HG03520 (cell line): Measurements from ENCODE around the gene ATP8A2.

Experiments
- ATAC-seq: cut with Tn5 transposase; IDR thresholded peaks from one replicate; pipeline ENCODE4 v1.9.1; 2021; ENCODE audit warnings: mild to moderate bottlenecking, moderate library complexity; ENCODE audit not compliant: unreplicated experiment

ATP8A2 gene

DNA sequence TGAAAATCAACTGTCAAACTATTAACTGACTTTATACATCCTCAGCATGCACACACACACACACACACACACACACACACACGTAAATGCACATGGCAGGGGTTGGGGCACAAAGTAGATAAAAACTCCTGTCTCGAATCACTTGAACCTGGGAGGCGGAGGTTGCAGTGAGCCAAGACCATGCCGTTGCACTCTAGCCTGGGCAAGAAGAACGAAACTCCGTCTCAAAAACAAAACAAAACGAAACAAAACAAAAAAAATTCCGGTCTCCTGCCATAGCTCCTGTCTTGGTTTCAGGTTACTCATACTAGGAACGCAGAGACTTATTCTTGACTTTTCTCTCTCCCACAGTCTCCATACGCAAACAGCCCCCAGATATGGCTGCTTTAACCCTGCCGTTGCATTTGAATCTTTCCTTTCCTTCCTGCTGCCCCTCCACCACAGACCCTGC, 531.1 kb downstream of the ATP8A2 start:
- peak; percentile 62 for ATAC-seq

DNA sequence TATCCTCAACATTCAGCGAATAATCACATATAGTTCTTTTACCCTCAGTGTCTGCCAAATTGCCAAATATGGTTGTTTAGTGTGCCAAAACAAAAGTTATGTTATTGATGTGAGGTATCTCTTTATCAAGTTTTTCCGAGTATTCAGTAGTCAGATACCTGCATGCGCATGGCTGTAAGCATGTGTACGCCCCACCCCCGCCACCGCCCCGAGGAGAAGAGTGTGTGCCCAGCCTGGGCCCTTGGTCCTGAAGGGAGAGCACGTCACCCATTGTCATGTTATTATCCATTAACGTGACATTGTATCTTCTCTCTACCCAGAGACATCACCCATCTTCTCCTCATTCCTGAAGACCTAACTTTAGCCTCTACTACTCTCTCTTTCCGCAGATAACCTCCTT, 533.1 kb downstream of the ATP8A2 start:
- ATAC-seq, result no peak

DNA sequence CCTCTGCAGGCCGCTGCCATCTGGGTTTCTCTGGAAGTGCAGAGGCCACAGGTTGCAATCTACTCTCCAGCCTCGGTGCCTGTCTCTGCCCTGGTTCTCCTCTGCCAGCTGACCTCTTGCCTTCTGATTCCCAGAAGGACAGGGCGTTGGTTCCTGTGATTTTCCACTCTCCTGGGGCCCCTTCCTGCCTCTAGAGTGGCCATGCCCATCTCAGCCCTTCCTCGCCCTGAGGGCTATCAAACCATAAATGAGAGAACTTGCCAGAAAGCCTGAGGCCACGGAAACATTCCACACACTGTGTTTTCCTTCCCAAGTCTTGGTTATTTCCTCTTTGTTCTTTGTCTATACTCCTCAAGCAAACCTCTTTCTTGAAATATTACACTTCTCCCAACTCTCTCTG, 533.8 kb downstream of the ATP8A2 start:
- ATAC-seq, result no peak

DNA sequence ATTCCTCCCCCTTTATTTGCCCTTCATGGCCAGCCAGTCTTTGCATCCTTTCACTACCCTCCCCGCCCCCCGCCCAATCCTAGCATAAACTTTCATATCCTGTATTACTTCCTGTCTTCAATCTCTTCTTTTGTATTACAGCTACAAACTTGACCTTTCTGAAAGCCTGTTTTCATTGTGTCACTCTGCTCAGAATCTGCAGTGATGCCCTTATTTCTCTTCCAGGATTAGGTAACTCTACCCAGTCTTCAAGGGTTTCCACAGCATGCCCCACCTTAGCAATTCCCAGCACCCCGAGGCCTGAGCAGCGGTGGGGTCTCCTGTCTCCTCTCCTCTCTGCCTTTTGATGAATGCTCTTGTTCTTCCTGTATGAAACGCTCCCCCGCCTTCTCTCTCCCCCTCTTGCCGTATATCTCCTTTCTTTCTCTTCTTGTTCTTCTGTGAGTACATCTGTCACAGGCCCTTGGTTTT, 534.5 kb downstream of the ATP8A2 start:
- no peak for ATAC-seq

GRCh38 chr13:25908366-25908765, 536.6 kb downstream of the ATP8A2 start:
- no peak for ATAC-seq

- ATAC-seq, result no peak
Observed at GRCh38 chr13:25910243-25910642, 538.5 kb downstream of the ATP8A2 start.

DNA sequence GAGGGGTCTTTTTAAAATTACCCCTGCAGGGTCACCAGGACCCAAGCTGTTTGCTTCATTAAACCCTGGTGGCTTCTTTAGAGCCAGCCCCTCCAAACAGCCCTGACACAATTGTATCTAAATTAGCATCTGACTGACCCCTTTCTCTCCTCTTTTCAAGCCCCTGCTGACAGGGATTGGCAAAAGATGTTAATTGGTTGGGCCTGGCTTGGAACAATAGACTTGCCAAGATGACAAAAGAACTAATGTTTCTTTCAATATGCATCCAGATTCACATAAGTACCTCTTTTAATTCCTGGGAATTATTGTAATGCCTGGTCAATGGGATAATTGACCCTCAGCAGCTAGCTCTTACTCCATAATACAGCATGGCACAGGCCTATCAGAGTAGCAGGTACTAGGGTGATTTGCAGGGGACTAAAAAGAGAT, 539.2 kb downstream of the ATP8A2 start:
- ATAC-seq, result no peak

- no peak for ATAC-seq
Observed at GRCh38 chr13:25912961-25913360, 541.2 kb downstream of the ATP8A2 start.

GRCh38 chr13:25915840-25916518, 544.2 kb downstream of the ATP8A2 start:
- no peak for ATAC-seq

GRCh38 chr13:25920277-25920676, 548.5 kb downstream of the ATP8A2 start:
- ATAC-seq, result no peak

- no peak for ATAC-seq
Observed at GRCh38 chr13:25920931-25921330, 549.2 kb downstream of the ATP8A2 start.

DNA sequence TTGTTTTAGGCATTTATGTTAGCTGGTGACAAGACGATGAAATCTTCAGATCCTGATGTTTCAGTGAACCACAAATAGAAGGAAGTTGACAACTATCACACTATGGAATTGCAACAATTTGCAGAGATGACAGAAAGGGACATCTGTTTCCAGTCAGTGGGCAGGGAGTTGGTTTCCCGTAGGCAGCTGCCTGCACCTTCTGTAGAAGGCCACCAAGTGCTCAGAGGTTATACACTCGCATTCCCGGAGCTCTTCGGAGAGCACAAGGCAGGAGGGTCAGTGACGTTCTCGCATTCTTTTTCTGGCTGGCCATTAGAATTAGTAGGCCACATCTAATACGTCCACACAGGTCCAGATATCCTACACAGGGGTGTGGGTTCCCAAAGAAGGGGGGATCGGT, 550.6 kb downstream of the ATP8A2 start:
- ATAC-seq, result no peak

GRCh38 chr13:25923217-25924085, 551.7 kb downstream of the ATP8A2 start:
- no peak for ATAC-seq

GRCh38 chr13:25927363-25927762, 555.6 kb downstream of the ATP8A2 start:
- ATAC-seq, result no peak

GRCh38 chr13:25927932-25928331, 556.2 kb downstream of the ATP8A2 start:
- ATAC-seq, result no peak

- ATAC-seq, result no peak
Observed at GRCh38 chr13:25928941-25929505, 557.2 kb downstream of the ATP8A2 start.

- no peak for ATAC-seq
Observed at GRCh38 chr13:25929816-25930215, 558.0 kb downstream of the ATP8A2 start.

DNA sequence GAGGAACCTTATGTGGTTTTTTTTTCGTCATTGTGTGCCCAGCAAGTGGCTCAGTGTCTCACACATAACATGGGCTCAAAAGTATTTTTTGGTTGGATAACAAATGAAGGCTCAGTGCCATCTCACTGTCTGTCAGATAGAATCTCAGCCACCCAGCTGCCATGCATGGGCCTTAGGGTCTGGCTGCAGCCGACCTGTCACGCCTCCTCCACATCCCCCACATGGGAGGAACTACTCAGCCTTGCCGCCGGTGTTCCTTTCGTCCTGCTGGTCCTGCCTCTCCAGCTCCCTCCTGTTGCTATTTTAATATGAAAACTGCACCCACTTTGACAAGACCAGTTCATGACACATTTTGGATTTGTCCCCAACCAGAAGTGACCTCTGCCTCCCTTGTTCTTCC, 558.9 kb downstream of the ATP8A2 start:
- no peak for ATAC-seq

DNA sequence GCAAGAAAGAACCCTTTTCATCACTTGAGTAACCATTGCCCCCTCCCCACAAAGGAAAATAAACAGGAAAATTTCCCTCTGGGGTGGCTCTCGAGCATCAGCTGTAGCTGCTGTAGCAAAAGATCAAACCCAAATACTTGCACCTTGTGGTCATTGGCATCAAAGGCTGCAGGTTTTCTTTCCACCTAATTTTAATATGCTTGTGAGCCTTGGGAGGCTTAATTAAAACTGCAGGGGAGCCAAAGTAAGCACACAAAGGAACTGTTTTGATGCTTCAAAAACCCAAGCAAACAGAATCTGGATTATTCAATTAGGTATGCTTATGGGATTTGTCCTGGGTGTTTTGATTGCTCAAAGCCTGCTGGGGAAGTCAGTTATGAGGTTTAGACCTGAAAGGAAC, 560.6 kb downstream of the ATP8A2 start:
- ATAC-seq, result no peak

GRCh38 chr13:25933520-25933919, 561.7 kb downstream of the ATP8A2 start:
- no peak for ATAC-seq

- no peak for ATAC-seq
Observed at GRCh38 chr13:25934127-25934526, 562.4 kb downstream of the ATP8A2 start.
